Measurements from ENCODE around the gene ANKRD34A. TPM values are rescaled to one million over a fixed set of nuclear protein-coding genes. Genes with fewer than 3 reads are reported as not detected.
A peak's percentile ranks its signal among the peaks of the same experiment; 100 is the strongest.

The ANKRD34A gene
- total RNA-seq, 1 experiment from 2014 or later, result 0.50 TPM

DNA sequence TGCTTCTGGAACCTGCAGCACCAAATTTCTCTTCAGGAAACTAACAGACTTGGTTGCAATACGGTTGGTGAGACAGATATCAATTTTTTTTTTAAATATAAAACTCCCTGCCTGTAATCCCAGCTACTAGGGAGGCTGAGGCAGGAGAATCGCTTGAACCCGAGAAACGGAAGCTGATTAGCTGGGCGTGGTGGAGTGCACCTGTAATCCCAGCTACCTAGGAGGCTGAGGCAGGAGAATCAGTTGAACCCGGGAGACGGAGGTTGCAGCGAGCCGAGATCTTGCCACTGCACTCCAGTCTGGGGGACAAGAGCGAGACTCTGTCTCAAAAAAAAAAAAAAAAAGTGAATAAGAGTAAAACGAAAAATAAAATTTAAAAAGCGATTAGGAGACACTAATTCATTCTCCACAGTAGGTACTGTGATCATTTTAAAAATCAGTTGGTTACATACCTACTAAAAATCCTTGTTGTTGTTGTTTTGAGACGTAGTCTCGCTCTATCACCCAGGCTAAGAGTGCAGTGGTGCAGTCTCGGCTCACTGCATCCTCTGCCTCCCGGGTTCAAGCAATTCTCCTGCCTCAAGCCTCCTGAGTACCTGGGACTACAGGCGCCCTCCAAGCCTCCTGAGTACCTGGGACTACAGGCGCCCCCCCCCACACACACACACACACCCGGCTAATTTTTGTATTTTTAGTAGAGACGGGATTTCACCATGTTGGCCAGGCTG, 36.3 kb downstream of the ANKRD34A start:
- Histone ChIP-seq H3F3A (ENCODE audit: insufficient read depth, low read depth) (peaks cover 22% of the 10 kb centered on the region; the same call in 1 of the 2 replicates), H3K4me1 (replicated peaks; ENCODE audit: insufficient read depth) (peaks cover 16% of the 10 kb centered on the region), H3K36me3 (ENCODE audit: low read depth) (peaks cover 12% of the 10 kb centered on the region), H2AFZ (peak overlapping the region; percentile 87), H3K9me3 (ENCODE audit: insufficient read depth, low read depth) (no peaks in the 10 kb centered on the region), H3K27ac (peak overlapping the region; percentile 84), H3K27me3 (ENCODE audit: insufficient read depth, low read depth) (no peaks in the 10 kb centered on the region), H4K20me1 (ENCODE audit: insufficient read depth) (no peaks in the 10 kb centered on the region; the same call in 1 of the 2 replicates), H3K79me2 (ENCODE audit: low read depth) (peaks cover 28% of the 10 kb centered on the region), H3K4me2 (peak overlapping the region; percentile 93), H3K4me3 (peak overlapping the region; percentile 97), H3K9me2 (ENCODE audit: insufficient read depth) (no peaks in the 10 kb centered on the region; the same call in 1 of the 2 replicates)
- CTCF ChIA-PET, result interaction anchor here (0.6 to 2.2 kb wide), 5 partner anchors 15 to 83 kb away, joined by 3 to 8 read pairs (median 3); partner anchors contain the start of gene NUDT17
- POLR2A ChIA-PET (ENCODE audit: unreplicated experiment), result interaction anchor here (0.5 to 1.1 kb wide), 7 partner anchors 9 to 79 kb away, joined by 3 to 14 read pairs (median 4); partner anchors contain the start of genes LIX1L, PEX11B and PIAS3
- TSS peak; percentile 94 for BruUV-seq (replicated peaks)
- TF ChIP-seq, protein P1, sequence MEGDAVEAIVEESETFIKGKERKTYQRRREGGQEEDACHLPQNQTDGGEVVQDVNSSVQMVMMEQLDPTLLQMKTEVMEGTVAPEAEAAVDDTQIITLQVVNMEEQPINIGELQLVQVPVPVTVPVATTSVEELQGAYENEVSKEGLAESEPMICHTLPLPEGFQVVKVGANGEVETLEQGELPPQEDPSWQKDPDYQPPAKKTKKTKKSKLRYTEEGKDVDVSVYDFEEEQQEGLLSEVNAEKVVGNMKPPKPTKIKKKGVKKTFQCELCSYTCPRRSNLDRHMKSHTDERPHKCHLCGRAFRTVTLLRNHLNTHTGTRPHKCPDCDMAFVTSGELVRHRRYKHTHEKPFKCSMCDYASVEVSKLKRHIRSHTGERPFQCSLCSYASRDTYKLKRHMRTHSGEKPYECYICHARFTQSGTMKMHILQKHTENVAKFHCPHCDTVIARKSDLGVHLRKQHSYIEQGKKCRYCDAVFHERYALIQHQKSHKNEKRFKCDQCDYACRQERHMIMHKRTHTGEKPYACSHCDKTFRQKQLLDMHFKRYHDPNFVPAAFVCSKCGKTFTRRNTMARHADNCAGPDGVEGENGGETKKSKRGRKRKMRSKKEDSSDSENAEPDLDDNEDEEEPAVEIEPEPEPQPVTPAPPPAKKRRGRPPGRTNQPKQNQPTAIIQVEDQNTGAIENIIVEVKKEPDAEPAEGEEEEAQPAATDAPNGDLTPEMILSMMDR (conservative IDR thresholded peaks at IDR 0.05), result no peak
- no peak for TF ChIP-seq EZH2 (IDR thresholded peaks at IDR 0.05; ENCODE audit: low read depth)
- intact Hi-C loops (cut with micrococcal nuclease; ENCODE audit: unreplicated experiment), result loop anchor here (5.0 kb wide), 1 partner anchor 109 kb away; no protein-coding TSS in a partner anchor
- DNase-seq, result no peak

DNA sequence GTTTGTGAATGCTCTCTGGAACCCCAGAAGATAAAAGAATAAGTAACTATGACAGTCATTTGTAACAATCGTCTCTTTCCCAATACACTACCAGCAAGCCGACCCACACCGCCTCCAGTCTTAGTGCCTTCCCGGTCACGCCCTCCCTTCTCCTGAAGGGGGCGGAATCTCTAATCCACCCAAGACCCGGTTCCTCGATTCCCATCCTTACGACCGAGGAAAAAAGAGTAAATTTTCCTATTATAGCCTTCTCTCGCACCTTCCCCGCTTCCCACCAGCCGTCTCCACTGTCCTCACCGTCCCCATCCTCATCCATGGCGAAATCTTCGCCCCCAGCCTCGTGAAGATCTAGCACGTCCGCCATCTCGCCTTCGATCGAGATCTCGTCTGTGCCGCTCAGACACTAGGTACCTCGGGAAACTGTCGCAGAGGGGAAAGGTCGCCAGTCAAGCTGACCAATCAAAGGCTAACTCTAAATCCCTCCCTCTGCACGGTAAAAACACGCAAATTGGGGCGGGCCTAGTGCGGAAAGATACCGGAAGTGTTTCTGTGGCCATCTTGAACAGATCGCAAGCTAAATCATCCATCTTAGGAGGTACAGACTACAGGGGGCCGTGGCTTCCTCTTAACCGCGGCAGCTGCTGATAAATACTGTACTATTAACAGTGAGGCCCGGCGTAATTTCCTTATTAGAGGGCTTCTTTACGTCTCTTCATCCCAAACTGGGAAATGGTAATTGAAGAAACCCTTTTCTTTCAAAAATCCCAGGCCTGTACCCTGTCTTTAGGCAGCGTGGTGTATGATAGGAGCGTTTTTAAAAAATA, 37.1 kb downstream of the ANKRD34A start, which contains the start of gene RBM8A:
Gene RBM8A (minus strand): TSS at position 422 of the 824 bp plus-strand sequence. CDS start 58 bp downstream, at position 364.
- Histone ChIP-seq H3K4me2 (peak within 1 kb of the TSS; percentile 93), H3K27me3 (ENCODE audit: insufficient read depth, low read depth) (no peaks in the 10 kb centered on the region), H3F3A (ENCODE audit: insufficient read depth, low read depth) (peaks cover 30% of the 10 kb centered on the region), H3K79me2 (ENCODE audit: low read depth) (peaks cover 28% of the 10 kb centered on the region), H3K4me1 (replicated peaks; ENCODE audit: insufficient read depth) (peaks cover 16% of the 10 kb centered on the region), H3K4me3 (peak within 1 kb of the TSS; percentile 97), H2AFZ (peak within 1 kb of the TSS; percentile 87), H3K9me2 (ENCODE audit: insufficient read depth) (no peaks in the 10 kb centered on the region; the same call in 1 of the 2 replicates), H4K20me1 (ENCODE audit: insufficient read depth) (no peaks in the 10 kb centered on the region; the same call in 1 of the 2 replicates), H3K27ac (peak within 1 kb of the TSS; percentile 84), H3K36me3 (ENCODE audit: low read depth) (peaks cover 14% of the 10 kb centered on the region), H3K9me3 (ENCODE audit: insufficient read depth, low read depth) (no peaks in the 10 kb centered on the region)
- intact Hi-C loops (cut with micrococcal nuclease; ENCODE audit: unreplicated experiment), result loop anchor here (5.0 kb wide), 1 partner anchor 110 kb away; no protein-coding TSS in a partner anchor
- DNase-seq, result peak; percentile 88 to 96
- CTCF ChIA-PET, result interaction anchor here (0.6 to 2.2 kb wide), 6 partner anchors 14 to 82 kb away, joined by 3 to 8 read pairs (median 3); partner anchors contain the start of genes ANKRD34A, NUDT17 and POLR3GL
- no TSS peak for BruUV-seq (replicated peaks)
- POLR2A ChIA-PET (ENCODE audit: unreplicated experiment), result interaction anchor here (0.5 to 1.1 kb wide), 9 partner anchors 8 to 81 kb away, joined by 3 to 14 read pairs (median 4); partner anchors contain the start of genes LIX1L, PEX11B and PIAS3
- TF ChIP-seq, protein P1 (conservative IDR thresholded peaks at IDR 0.05), result peak; percentile 87
- no peak for TF ChIP-seq EZH2 (IDR thresholded peaks at IDR 0.05; ENCODE audit: low read depth)

Data from PC-9 (cell line).